A673 (cell line): ENCODE data around the gene SLC10A3. TPM values are rescaled to one million over a fixed set of nuclear protein-coding genes. Genes with fewer than 3 reads are reported as not detected.

Experiments
- BruUV-seq: library from RNA; stranded (reverse); fragments of 400-500 nt; replicated peaks from 2 replicates; lab custom pipeline; 2021; lab: Mats Ljungman, UMichigan
- CTCF ChIA-PET: fragments of 300-600 bp; sonication (Branson Sonifier 250); formaldehyde crosslinking; loops from one replicate; lab custom pipeline; 2022; ENCODE audit warnings: antibody characterized with exemption; lab: Charles Lee
- POLR2A ChIA-PET: fragments of 300-600 bp; sonication (Branson Sonifier 250); formaldehyde crosslinking; loops from one replicate; lab custom pipeline; 2022; ENCODE audit warnings: antibody characterized with exemption; ENCODE audit not compliant: low non-redundant PET; lab: Charles Lee
- DNase-seq: peaks from one replicate; pipeline ENCODE4 v3.0.0-alpha.2; 2015; ENCODE audit warnings: low spot score
- H3K27ac ChIP-seq: fragments of 200-600 bp; sonication (generic); 2 replicates; pipeline ENCODE4 v1.5.1; 2016; ENCODE audit warnings: mixed run types, low read depth, mild to moderate bottlenecking, mixed read lengths, antibody characterized with exemption, low read length; ENCODE audit not compliant: poor library complexity, severe bottlenecking
- H3K27me3 ChIP-seq: fragments of 200-600 bp; sonication (generic); replicated peaks from 2 replicates; pipeline ENCODE4 v1.6.1; 2017; ENCODE audit warnings: mixed run types, low read depth, mild to moderate bottlenecking, mixed read lengths, antibody characterized with exemption, low read length; ENCODE audit not compliant: insufficient read depth, poor library complexity
- H3K36me3 ChIP-seq: fragments of 200-600 bp; sonication (generic); 2 replicates; pipeline ENCODE4 v1.6.1; 2016; ENCODE audit warnings: mixed run types, mild to moderate bottlenecking, mixed read lengths, antibody characterized with exemption, low read length; ENCODE audit not compliant: insufficient read depth, poor library complexity, severe bottlenecking
- H3K4me1 ChIP-seq: fragments of 200-600 bp; sonication (generic); 2 replicates; pipeline ENCODE4 v1.6.1; 2017; ENCODE audit warnings: mixed run types, mild to moderate bottlenecking, mixed read lengths, antibody characterized with exemption, low read length; ENCODE audit not compliant: insufficient read depth, poor library complexity, severe bottlenecking
- H3K4me3 ChIP-seq: fragments of 200-600 bp; sonication (generic); 2 replicates; pipeline ENCODE4 v1.5.1; 2016; ENCODE audit warnings: low read depth, mixed run types, mild to moderate bottlenecking, mixed read lengths, low read length; ENCODE audit not compliant: poor library complexity, severe bottlenecking
- H3K9me3 ChIP-seq: fragments of 200-600 bp; sonication (generic); 2 replicates; pipeline ENCODE4 v1.6.1; 2016; ENCODE audit warnings: mixed run types, low read depth, mild to moderate bottlenecking, mixed read lengths, antibody characterized with exemption, low read length; ENCODE audit not compliant: poor library complexity, severe bottlenecking
- EZH2 ChIP-seq: fragments of 200-600 bp; sonication (generic); IDR thresholded peaks from 2 replicates; pipeline ENCODE4 v1.6.1; 2017; ENCODE audit warnings: borderline replicate concordance, low read depth, mild to moderate bottlenecking, mixed read lengths, antibody characterized with exemption, low read length; ENCODE audit not compliant: poor library complexity, severe bottlenecking
- intact Hi-C: fragments of 100-400 bp; cut with micrococcal nuclease; formaldehyde crosslinking; loops from one replicate; pipeline ENCODE4 v1.10.0; 2022; ENCODE audit not compliant: unreplicated experiment
- total RNA-seq: library from RNA; stranded (reverse); gene quantifications from 2 replicates; pipeline ENCODE4 v1.2.3, GENCODE V29; 2021
- TF ChIP-seq, protein P1 (sequence below): fragments of 300-800, 200-600 bp; sonication (generic); conservative IDR thresholded peaks from 2 replicates; pipeline ENCODE4 v1.5.1; 2017; ENCODE audit warnings: low read depth, mild to moderate bottlenecking, antibody characterized with exemption, low read length, moderate library complexity, mixed read lengths

Gene SLC10A3
- total RNA-seq, 1 experiment from 2014 or later: 9.7 TPM

DNA sequence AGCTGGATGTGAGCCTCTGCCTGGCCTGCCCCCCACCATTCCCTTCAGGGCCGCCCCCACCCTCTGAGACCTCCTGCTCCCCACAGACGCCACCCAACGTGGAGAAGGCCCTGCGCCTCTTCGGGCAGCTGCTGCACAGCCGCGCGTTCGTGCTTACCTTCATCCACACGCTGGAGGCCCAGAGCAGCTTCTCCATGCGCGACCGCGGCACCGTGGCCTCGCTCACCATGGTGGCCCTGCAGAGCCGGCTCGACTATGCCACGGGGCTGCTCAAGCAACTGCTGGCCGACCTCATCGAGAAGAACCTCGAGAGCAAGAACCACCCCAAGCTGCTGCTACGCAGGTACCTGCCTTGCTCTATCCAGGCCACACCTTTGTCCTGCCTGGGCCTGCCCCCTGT, 22.2 kb downstream of the SLC10A3 start:
- BruUV-seq: no TSS peak
- ChIA-PET POLR2A (no interaction called here), CTCF (no interaction called here)
- TF ChIP-seq, protein P1, sequence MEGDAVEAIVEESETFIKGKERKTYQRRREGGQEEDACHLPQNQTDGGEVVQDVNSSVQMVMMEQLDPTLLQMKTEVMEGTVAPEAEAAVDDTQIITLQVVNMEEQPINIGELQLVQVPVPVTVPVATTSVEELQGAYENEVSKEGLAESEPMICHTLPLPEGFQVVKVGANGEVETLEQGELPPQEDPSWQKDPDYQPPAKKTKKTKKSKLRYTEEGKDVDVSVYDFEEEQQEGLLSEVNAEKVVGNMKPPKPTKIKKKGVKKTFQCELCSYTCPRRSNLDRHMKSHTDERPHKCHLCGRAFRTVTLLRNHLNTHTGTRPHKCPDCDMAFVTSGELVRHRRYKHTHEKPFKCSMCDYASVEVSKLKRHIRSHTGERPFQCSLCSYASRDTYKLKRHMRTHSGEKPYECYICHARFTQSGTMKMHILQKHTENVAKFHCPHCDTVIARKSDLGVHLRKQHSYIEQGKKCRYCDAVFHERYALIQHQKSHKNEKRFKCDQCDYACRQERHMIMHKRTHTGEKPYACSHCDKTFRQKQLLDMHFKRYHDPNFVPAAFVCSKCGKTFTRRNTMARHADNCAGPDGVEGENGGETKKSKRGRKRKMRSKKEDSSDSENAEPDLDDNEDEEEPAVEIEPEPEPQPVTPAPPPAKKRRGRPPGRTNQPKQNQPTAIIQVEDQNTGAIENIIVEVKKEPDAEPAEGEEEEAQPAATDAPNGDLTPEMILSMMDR: no peak
- TF ChIP-seq EZH2: no peak
- intact Hi-C loops: no loop called here
- Histone ChIP-seq H3K4me1 (no peaks in the 10 kb centered on the region), H3K4me3 (no peak overlapping the region), H3K9me3 (no peaks in the 10 kb centered on the region), H3K27me3 (no peaks in the 10 kb centered on the region), H3K27ac (no peak overlapping the region), H3K36me3 (peaks cover 10% of the 10 kb centered on the region)
- no peak for DNase-seq

DNA sequence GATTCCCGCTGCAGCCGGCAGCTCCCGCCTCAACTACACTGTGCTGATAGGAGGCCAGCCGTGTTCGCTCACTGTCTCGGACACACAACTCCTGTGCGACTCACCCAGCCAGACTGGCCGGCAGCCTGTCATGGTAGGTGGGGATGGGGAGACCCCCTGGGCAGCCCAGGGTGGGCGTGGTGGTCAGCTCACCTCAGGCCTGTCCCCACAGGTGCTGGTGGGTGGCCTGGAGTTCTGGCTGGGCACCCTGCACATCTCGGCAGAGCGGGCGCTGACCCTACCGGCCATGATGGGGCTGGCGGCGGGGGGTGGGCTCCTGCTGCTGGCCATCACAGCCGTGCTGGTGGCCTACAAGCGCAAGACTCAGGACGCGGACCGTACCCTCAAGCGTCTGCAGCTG, 22.9 kb downstream of the SLC10A3 start:
- no peak overlapping the region for H3K4me3 ChIP-seq
- H3K27me3 ChIP-seq: no peaks in the 10 kb centered on the region
- no peak for DNase-seq
- CTCF ChIA-PET: no interaction called here
- no peaks in the 10 kb centered on the region for H3K9me3 ChIP-seq
- H3K4me1 ChIP-seq: no peaks in the 10 kb centered on the region
- POLR2A ChIA-PET: no interaction called here
- no peak for TF ChIP-seq EZH2
- TF ChIP-seq, protein P1: no peak
- peaks cover 10% of the 10 kb centered on the region for H3K36me3 ChIP-seq
- intact Hi-C loops: no loop called here
- no peak overlapping the region for H3K27ac ChIP-seq
- BruUV-seq: no TSS peak

DNA sequence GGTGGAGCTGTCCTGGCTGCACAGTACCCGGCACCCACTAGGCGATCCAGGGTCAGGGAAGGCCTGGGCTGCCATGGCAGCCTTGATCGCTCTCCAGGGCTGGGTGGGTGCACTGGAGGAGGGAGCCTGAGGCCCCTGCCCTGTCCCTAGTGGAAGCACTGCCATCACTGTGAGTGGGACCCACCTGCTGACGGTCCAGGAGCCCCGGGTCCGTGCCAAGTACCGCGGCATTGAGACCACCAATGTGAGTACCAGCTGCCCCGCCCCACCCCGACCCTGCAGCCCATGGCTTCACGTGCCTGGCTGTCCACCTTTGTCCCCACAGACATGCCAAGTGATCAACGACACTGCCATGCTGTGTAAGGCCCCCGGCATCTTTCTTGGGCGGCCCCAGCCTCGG, 23.5 kb downstream of the SLC10A3 start:
- CTCF ChIA-PET: no interaction called here
- Histone ChIP-seq H3K4me3 (no peak overlapping the region), H3K27ac (no peak overlapping the region), H3K4me1 (no peaks in the 10 kb centered on the region), H3K9me3 (no peaks in the 10 kb centered on the region), H3K36me3 (peaks cover 10% of the 10 kb centered on the region), H3K27me3 (no peaks in the 10 kb centered on the region)
- POLR2A ChIA-PET: interaction anchor here (0.6 kb wide), 1 partner anchor 591 kb away, joined by 6 read pairs; no protein-coding TSS in a partner anchor
- DNase-seq: no peak
- intact Hi-C loops: no loop called here
- TF ChIP-seq, protein P1: no peak
- no peak for TF ChIP-seq EZH2
- BruUV-seq: no TSS peak
